Hepatocyte (in vitro differentiated cells): Measurements from ENCODE around the gene TLR1.
A peak's percentile ranks its signal among the peaks of the same experiment; 100 is the strongest.

ENCODE experiments used
- EZH2 ChIP-seq: fragments of 200-600 bp; sonication (generic); IDR thresholded peaks from 2 replicates; pipeline ENCODE4 v1.6.1; 2016; ENCODE audit warnings: antibody characterized with exemption, mild to moderate bottlenecking, borderline replicate concordance
- EZH2phosphoT487 ChIP-seq: fragments of 200-600 bp; sonication (generic); IDR thresholded peaks from one replicate; pipeline ENCODE4 v1.6.1; 2018; ENCODE audit warnings: antibody characterized with exemption, mild to moderate bottlenecking, low read depth, moderate library complexity; ENCODE audit not compliant: unreplicated experiment, severe bottlenecking
- TF ChIP-seq, protein P1 (sequence below): fragments of 200-600 bp; sonication (generic); IDR thresholded peaks from 2 replicates; pipeline ENCODE4 v1.5.1; 2016; ENCODE audit warnings: antibody characterized with exemption, mild to moderate bottlenecking; ENCODE audit not compliant: poor library complexity

DNA sequence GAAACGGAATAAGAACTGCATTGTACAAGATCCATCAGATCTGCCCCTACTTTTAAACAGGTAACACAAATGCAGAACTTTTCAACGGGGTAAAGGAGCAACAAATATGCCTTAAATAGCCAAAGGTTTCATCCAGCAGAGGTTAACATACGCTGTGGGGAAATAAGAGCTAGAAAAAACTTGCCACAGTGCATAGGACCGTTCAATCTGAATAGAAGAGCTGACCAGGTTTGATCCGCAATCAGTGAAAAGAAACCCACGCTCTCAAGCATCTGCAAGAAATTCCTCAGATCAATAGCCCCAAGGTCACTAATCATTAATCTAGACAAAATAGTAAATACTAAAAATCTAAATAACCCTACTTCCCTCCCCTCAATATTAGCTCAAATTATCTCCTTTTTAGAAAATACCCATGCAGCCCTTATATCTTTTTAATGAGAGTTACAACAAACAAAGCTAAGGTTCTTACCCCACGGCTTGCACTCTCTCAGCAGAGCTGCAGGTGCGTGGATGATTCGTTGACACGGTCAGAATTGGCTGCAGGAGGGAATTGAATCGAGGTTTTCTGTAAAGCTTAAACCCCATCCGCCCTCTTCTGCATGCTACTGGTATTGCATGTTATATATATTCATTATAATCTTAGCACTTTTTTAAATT, 22.0 kb downstream of the TLR1 start, which contains the start of gene TLR10:
- TF ChIP-seq, protein P1, sequence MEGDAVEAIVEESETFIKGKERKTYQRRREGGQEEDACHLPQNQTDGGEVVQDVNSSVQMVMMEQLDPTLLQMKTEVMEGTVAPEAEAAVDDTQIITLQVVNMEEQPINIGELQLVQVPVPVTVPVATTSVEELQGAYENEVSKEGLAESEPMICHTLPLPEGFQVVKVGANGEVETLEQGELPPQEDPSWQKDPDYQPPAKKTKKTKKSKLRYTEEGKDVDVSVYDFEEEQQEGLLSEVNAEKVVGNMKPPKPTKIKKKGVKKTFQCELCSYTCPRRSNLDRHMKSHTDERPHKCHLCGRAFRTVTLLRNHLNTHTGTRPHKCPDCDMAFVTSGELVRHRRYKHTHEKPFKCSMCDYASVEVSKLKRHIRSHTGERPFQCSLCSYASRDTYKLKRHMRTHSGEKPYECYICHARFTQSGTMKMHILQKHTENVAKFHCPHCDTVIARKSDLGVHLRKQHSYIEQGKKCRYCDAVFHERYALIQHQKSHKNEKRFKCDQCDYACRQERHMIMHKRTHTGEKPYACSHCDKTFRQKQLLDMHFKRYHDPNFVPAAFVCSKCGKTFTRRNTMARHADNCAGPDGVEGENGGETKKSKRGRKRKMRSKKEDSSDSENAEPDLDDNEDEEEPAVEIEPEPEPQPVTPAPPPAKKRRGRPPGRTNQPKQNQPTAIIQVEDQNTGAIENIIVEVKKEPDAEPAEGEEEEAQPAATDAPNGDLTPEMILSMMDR: peak; percentile 67
- TF ChIP-seq EZH2: no peak
- no peak for TF ChIP-seq EZH2phosphoT487
